OCI-M2 (cell line): ENCODE measurements around the gene PRDM16.

Source experiments
- DNase-seq: peaks from one replicate; lab custom pipeline; 2025; ENCODE audit not compliant: unreplicated experiment; lab: John Stamatoyannopoulos, UW

PRDM16 gene

GRCh38 chr1:3196577-3197245, 127.7 kb downstream of the PRDM16 start:
- DNase-seq, result no peak

GRCh38 chr1:3197781-3198316, 128.8 kb downstream of the PRDM16 start:
- DNase-seq, result no peak

GRCh38 chr1:3198371-3199271, 129.6 kb downstream of the PRDM16 start:
- no peak for DNase-seq

- no peak for DNase-seq
These were observed 135.7 kb downstream of the PRDM16 start for GRCh38 chr1:3204725-3205124.

- DNase-seq, result no peak
These were observed 136.8 kb downstream of the PRDM16 start for GRCh38 chr1:3205815-3206214.

GRCh38 chr1:3206696-3207095, 137.7 kb downstream of the PRDM16 start:
- DNase-seq, result no peak

GRCh38 chr1:3207217-3207848, 138.3 kb downstream of the PRDM16 start:
- no peak for DNase-seq

- DNase-seq, result no peak
These were observed 139.8 kb downstream of the PRDM16 start for GRCh38 chr1:3208819-3209200.

- no peak for DNase-seq
These were observed 140.2 kb downstream of the PRDM16 start for GRCh38 chr1:3209201-3209600.

- no peak for DNase-seq
These were observed 142.8 kb downstream of the PRDM16 start for GRCh38 chr1:3211582-3212375.

- DNase-seq, result no peak
These were observed 143.7 kb downstream of the PRDM16 start for GRCh38 chr1:3212453-3213355.

GRCh38 chr1:3213730-3214129, 144.7 kb downstream of the PRDM16 start:
- no peak for DNase-seq

GRCh38 chr1:3215198-3216014, 146.4 kb downstream of the PRDM16 start:
- DNase-seq, result no peak

GRCh38 chr1:3216015-3216391, 147.0 kb downstream of the PRDM16 start:
- no peak for DNase-seq

- no peak for DNase-seq
These were observed 148.2 kb downstream of the PRDM16 start for GRCh38 chr1:3217181-3217641.

- DNase-seq, result no peak
These were observed 149.1 kb downstream of the PRDM16 start for GRCh38 chr1:3217979-3218679.

GRCh38 chr1:3219005-3219790, 150.2 kb downstream of the PRDM16 start:
- DNase-seq, result no peak
